ENCODE results near the gene ADCY1. TPM values are rescaled to one million over a fixed set of nuclear protein-coding genes. Genes with fewer than 3 reads are reported as not detected.
"Not testable (repeated sequence)": the region's sequence is repeated elsewhere in the genome, so short reads cannot be mapped to it uniquely, and the experiment has no call there.

The ADCY1 gene
- total RNA-seq, 4 donors from 2014 or later = 0.49 to 1.2 (median 0.72) TPM

- not testable (repeated sequence) for H3K27me3 ChIP-seq, H3K4me3 ChIP-seq, ATAC-seq, H3K4me1 ChIP-seq, H3K27ac ChIP-seq, H3K9me3 ChIP-seq
- peaks cover 0 to 41% of the 10 kb centered on the region in 2 donors for H3K36me3 ChIP-seq
- WGBS, 2 donors (ENCODE audit: low coverage in 1 of 2) = 71% methylated on average over 1 of the region's 2 CpGs; no CpG with 5 or more reads in 1 of the 2 donors
Measured at GRCh38 chr7:45756757-45757156, 182.6 kb downstream of the ADCY1 start.

- not testable (repeated sequence) for H3K4me3 ChIP-seq, ATAC-seq, H3K27me3 ChIP-seq, H3K27ac ChIP-seq, H3K9me3 ChIP-seq
- Histone ChIP-seq H3K4me1 (peaks cover 0 to 18% (median 0%) of the 10 kb centered on the region in 3 donors), H3K36me3 (peaks cover 0 to 22% of the 10 kb centered on the region in 2 donors)
- WGBS, 2 donors (ENCODE audit: low coverage in 1 of 2) = 36% methylated on average over 1 of the region's 1 CpG; no CpG with 5 or more reads in 1 of the 2 donors
Measured at GRCh38 chr7:45759464-45759863, 185.3 kb downstream of the ADCY1 start.

DNA sequence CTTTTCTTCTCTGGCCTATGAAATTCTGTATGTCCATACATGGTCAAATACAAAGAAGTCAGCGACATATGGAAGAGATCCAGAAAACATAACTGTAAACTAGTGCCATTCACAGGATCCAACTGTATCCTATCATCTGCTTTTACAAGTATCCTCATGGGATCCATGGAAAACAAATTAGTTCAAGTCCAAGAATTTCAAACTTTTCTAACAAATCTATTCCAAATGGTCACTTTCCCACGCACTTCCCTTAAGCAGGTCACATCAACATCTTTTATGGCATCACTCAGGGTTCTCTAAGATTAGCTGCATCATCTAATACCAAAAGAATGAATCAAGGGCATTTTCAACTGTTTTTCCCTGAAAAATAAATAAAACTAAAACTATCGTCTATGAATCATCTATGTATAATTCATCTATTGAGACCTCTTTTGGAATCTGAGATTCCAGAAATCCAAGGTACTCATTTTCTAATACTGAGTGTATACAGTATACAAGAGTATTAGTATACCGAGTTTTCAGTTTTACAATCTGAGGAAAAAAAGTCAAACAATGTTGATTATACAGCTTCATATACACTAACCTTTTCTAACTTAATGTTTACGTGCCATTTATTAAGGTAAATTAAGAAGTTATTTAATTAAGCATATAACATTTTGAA, 187.5 kb downstream of the ADCY1 start:
- H3K27ac ChIP-seq = peak overlapping the region in 2 of 4 donors; percentile 48 to 49
- not testable (repeated sequence) for H3K27me3 ChIP-seq, H3K4me3 ChIP-seq, H3K9me3 ChIP-seq, H3K36me3 ChIP-seq
- peak; percentile 73 for ATAC-seq
- peak; percentile 33 for TF ChIP-seq POLR2AphosphoS5 (IDR thresholded peaks at IDR 0.05)
- peaks cover 0 to 18% (median 0%) of the 10 kb centered on the region in 3 donors for H3K4me1 ChIP-seq
- WGBS, 2 donors (ENCODE audit: low coverage in 1 of 2) = 59% methylated on average over 5 of the region's 5 CpGs

DNA sequence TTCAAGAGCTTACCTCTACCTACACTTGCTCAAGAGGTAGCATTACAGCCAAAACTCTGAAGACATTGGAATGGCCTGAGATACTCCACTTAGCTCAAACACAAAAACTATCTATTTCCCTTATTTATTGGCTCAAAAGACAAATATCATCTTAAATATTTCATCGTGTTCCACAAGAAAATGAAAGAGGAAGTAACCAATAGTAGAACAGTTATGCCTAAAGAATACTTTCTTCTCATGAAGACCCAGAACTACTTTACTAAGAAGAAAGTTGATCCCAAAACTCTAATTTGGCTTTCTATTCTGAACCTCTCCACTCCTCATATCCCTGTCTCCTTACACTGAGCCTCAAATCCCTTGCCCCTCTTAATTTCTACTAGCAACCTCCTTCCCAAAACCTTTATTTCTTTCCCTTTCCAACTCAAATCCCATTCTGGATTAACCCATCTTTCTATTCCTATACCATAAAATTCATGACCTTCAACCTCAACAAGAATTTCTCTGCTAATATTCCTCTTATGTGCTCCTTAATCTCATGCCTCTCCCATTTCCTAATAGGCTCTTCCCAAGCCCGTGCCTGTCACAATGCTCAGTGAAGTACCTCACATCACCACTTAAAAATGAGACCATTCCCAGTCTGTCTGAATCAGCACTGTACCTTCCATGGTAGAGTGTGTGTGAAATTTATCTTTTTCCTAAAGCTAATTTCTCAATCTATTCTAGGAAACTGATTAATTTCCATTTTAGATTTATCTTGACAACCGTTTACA, 188.2 kb downstream of the ADCY1 start:
- H3K27ac ChIP-seq = peak overlapping the region in 3 of 4 donors; percentile 8 to 49 (median 48)

DNA sequence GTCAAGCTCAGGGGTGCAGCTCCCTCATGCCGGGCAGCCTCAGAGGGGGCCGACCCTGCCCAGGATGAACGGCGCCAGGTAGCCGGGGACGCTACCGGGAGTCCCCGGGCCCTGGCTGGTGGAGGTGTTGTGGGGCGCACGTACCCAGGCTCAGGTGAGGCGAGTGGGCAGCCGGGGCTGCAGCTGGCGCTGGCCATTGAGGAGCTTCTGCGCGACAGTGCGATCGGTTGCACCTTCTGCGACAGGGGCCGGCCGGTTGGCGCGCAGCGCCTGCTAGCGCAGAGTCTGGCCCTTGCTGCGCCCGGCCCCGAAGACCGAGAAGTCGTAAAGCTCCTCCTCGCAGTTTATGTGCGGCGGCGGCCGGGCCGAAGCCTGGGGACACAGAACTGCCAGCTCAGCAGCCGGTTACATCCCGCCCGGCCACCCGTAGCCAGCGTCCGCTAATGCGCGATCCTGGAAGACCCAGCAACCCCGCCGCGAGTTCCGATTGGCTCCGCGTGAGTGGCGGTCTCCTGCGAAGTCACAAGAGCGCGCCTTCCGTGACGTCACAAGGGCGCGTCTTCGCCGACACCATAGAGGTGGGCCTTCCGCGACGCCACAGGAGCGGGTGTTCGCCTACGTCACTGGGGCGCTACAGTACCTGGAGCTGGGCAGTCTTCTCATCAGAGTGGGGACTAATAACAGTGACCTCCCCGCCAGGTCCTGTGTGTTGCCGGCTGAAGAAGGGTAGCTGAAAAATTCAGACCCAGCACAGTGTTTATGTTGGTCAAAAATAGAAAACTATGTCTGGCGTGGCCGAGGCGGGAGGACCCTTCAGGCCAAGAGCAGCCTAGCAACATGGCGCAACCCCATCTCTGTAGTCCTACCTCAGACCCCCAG, 194.6 kb downstream of the ADCY1 start:
- H3K9me3 ChIP-seq, H3K27me3 ChIP-seq, H3K36me3 ChIP-seq: not testable (repeated sequence)
- H3K4me3 ChIP-seq = peak overlapping the region; percentile 93 to 94
- peak; percentile 67 to 70 for TF ChIP-seq POLR2A (IDR thresholded peaks at IDR 0.05)
- TF ChIP-seq POLR2AphosphoS5 (IDR thresholded peaks at IDR 0.05) = peak; percentile 92
- TF ChIP-seq, protein P1, sequence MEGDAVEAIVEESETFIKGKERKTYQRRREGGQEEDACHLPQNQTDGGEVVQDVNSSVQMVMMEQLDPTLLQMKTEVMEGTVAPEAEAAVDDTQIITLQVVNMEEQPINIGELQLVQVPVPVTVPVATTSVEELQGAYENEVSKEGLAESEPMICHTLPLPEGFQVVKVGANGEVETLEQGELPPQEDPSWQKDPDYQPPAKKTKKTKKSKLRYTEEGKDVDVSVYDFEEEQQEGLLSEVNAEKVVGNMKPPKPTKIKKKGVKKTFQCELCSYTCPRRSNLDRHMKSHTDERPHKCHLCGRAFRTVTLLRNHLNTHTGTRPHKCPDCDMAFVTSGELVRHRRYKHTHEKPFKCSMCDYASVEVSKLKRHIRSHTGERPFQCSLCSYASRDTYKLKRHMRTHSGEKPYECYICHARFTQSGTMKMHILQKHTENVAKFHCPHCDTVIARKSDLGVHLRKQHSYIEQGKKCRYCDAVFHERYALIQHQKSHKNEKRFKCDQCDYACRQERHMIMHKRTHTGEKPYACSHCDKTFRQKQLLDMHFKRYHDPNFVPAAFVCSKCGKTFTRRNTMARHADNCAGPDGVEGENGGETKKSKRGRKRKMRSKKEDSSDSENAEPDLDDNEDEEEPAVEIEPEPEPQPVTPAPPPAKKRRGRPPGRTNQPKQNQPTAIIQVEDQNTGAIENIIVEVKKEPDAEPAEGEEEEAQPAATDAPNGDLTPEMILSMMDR (IDR thresholded peaks at IDR 0.05) = peak in 2 of 4 experiments; percentile 11 to 35
- peak overlapping the region; percentile 88 to 96 (median 92) for H3K27ac ChIP-seq
- WGBS, 2 donors (ENCODE audit: low coverage in 1 of 2) = 0% methylated on average over 1 to 2 of the region's 72 CpGs
- ATAC-seq = peak; percentile 100
- peaks cover 0 to 16% (median 0%) of the 10 kb centered on the region in 3 donors for H3K4me1 ChIP-seq

More for the DNA sequence above, 188.2 kb downstream of the ADCY1 start:
- not testable (repeated sequence) for H3K27me3 ChIP-seq, H3K4me3 ChIP-seq, H3K36me3 ChIP-seq, H3K9me3 ChIP-seq
- 25 to 62% methylated on average over 3 of the region's 3 CpGs for WGBS, 2 donors (ENCODE audit: low coverage in 1 of 2)
- peak; percentile 55 for ATAC-seq
- peaks cover 0 to 20% (median 0%) of the 10 kb centered on the region in 3 donors for H3K4me1 ChIP-seq

DNA sequence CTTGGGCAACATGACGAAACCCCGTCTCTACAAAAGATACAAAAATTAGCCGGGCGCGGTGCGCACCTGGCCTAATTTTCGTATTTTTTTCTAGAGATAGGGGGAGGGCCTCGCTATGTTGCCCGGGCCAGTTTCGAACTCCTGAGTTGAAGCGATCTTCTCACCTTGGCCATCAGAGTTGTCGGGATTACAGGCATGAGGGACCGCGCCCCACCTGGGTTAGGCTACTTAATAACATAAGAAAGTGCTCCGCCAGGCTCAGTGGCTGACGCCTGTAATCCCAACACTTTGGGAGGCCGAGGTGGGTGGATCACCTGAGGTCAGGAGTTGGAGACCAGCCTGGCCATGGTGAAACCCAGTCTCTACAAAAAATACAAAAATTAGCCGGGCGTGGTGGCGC, 195.5 kb downstream of the ADCY1 start:
- Histone ChIP-seq H3K4me1 (peaks cover 0 to 16% (median 0%) of the 10 kb centered on the region in 3 donors), H3K4me3 (peak overlapping the region in 1 of 2 donors; percentile 94), H3K27ac (peak overlapping the region in 3 of 4 donors; percentile 91 to 96 (median 92))
- not testable (repeated sequence) for H3K36me3 ChIP-seq, ATAC-seq, H3K27me3 ChIP-seq, H3K9me3 ChIP-seq
- 97 to 100% methylated on average over 2 to 20 of the region's 20 CpGs for WGBS, 2 donors (ENCODE audit: low coverage in 1 of 2)

Small RNA genes within 50 kb of the gene (small RNA-seq; reads per million reads assigned to genes)
- 0 reads per million in 4 donors for gene AC073325.2
